LNCAP (cell line): Measurements from ENCODE around the gene SLIT3.

Source experiments
- CTCF ChIP-seq: fragments of 450-650 bp; IDR thresholded peaks from 2 replicates; pipeline ENCODE4 v1.5.1; 2017; ENCODE audit warnings: mild to moderate bottlenecking

SLIT3 gene

GRCh38 chr5:169279125-169279524 lies 21.8 kb downstream of the SLIT3 start:
- no peak for TF ChIP-seq CTCF

- TF ChIP-seq CTCF: no peak
These were observed 27.1 kb downstream of the SLIT3 start for GRCh38 chr5:169273881-169274280.

- TF ChIP-seq CTCF: no peak
These were observed 27.5 kb downstream of the SLIT3 start for GRCh38 chr5:169273451-169273850.

- TF ChIP-seq CTCF: no peak
These were observed 28.1 kb downstream of the SLIT3 start for GRCh38 chr5:169272731-169273427.

- TF ChIP-seq CTCF: no peak
These were observed 28.8 kb downstream of the SLIT3 start for GRCh38 chr5:169272111-169272510.

GRCh38 chr5:169270827-169271226 lies 30.1 kb downstream of the SLIT3 start:
- TF ChIP-seq CTCF: no peak

GRCh38 chr5:169268019-169268418 lies 32.9 kb downstream of the SLIT3 start:
- TF ChIP-seq CTCF: no peak

- TF ChIP-seq CTCF: peak; percentile 56; the same call in 1 of the 2 replicates
These were observed 35.1 kb downstream of the SLIT3 start for GRCh38 chr5:169265888-169266287.
